Cerebellar nuclear complex (tissue), 1 donor: ENCODE data around the gene MITF.

ENCODE experiments used
- DNase-seq, 2 experiments: peaks; one replicate each; lab custom pipeline; 2025; lab: John Stamatoyannopoulos, UW

The MITF gene

GRCh38 chr3:69838696-69839515, 99.6 kb downstream of the MITF start:
- no peak for DNase-seq

GRCh38 chr3:69842351-69842750, 103.1 kb downstream of the MITF start:
- no peak for DNase-seq

GRCh38 chr3:69842789-69843188, 103.5 kb downstream of the MITF start:
- DNase-seq, result no peak

GRCh38 chr3:69844706-69845105, 105.4 kb downstream of the MITF start:
- no peak for DNase-seq

- no peak for DNase-seq
Observed at GRCh38 chr3:69847303-69847702, 108.0 kb downstream of the MITF start.

GRCh38 chr3:69848113-69848512, 108.8 kb downstream of the MITF start:
- no peak for DNase-seq

GRCh38 chr3:69850849-69851248, 111.6 kb downstream of the MITF start:
- DNase-seq, result no peak

- DNase-seq, result no peak
Observed at GRCh38 chr3:69853027-69853426, 113.8 kb downstream of the MITF start.

GRCh38 chr3:69855436-69856162, 116.3 kb downstream of the MITF start:
- DNase-seq, result no peak

GRCh38 chr3:69856965-69857705, 117.9 kb downstream of the MITF start:
- DNase-seq, result no peak

GRCh38 chr3:69861556-69861955, 122.3 kb downstream of the MITF start:
- DNase-seq, result no peak

GRCh38 chr3:69864141-69864540, 124.9 kb downstream of the MITF start:
- DNase-seq, result no peak

- no peak for DNase-seq
Observed at GRCh38 chr3:69864766-69865165, 125.5 kb downstream of the MITF start.

- no peak for DNase-seq
Observed at GRCh38 chr3:69865925-69866679, 126.8 kb downstream of the MITF start.

- DNase-seq, result no peak
Observed at GRCh38 chr3:69866988-69867720, 127.9 kb downstream of the MITF start.

GRCh38 chr3:69867941-69868505, 128.8 kb downstream of the MITF start:
- DNase-seq, result no peak

- no peak for DNase-seq
Observed at GRCh38 chr3:69868841-69869420, 129.7 kb downstream of the MITF start.

- no peak for DNase-seq
Observed at GRCh38 chr3:69869643-69870042, 130.4 kb downstream of the MITF start.

GRCh38 chr3:69871251-69871650, 132.0 kb downstream of the MITF start:
- no peak for DNase-seq

GRCh38 chr3:69871868-69872267, 132.6 kb downstream of the MITF start:
- no peak for DNase-seq
